ENCODE measurements around the gene MYF5.

The MYF5 gene

GRCh38 chr12:80707830-80708258 lies 8.9 kb upstream of the MYF5 start:
- no peak for DNase-seq (ENCODE audit: low read depth, low spot score)

- no peak for DNase-seq (ENCODE audit: low read depth, low spot score)
Observed at GRCh38 chr12:80708259-80708974, 8.3 kb upstream of the MYF5 start.

- no peak for DNase-seq (ENCODE audit: low read depth, low spot score)
Observed at GRCh38 chr12:80708975-80709328, 7.8 kb upstream of the MYF5 start.

- DNase-seq (ENCODE audit: low read depth, low spot score) = no peak
Observed at GRCh38 chr12:80709811-80710726, 6.6 kb upstream of the MYF5 start.

- DNase-seq (ENCODE audit: low read depth, low spot score) = no peak
Observed at GRCh38 chr12:80710727-80711449, 5.8 kb upstream of the MYF5 start.

GRCh38 chr12:80711866-80712265 lies 4.8 kb upstream of the MYF5 start:
- no peak for DNase-seq (ENCODE audit: low read depth, low spot score)

- DNase-seq (ENCODE audit: low read depth, low spot score) = no peak
Observed at GRCh38 chr12:80712866-80713265, 3.8 kb upstream of the MYF5 start.

GRCh38 chr12:80713419-80713818 lies 3.3 kb upstream of the MYF5 start:
- DNase-seq (ENCODE audit: low read depth, low spot score) = no peak

GRCh38 chr12:80714055-80714454 lies 2.7 kb upstream of the MYF5 start:
- no peak for DNase-seq (ENCODE audit: low read depth, low spot score)

GRCh38 chr12:80714846-80715245 lies 1.9 kb upstream of the MYF5 start:
- DNase-seq (ENCODE audit: low read depth, low spot score) = no peak

GRCh38 chr12:80715713-80716249 lies 931 bp upstream of the MYF5 start:
- no peak for DNase-seq (ENCODE audit: low read depth, low spot score)

GRCh38 chr12:80717856-80718255 lies 1.1 kb downstream of the MYF5 start:
- no peak for DNase-seq (ENCODE audit: low read depth, low spot score)

GRCh38 chr12:80720516-80720915 lies 3.8 kb downstream of the MYF5 start:
- no peak for DNase-seq (ENCODE audit: low read depth, low spot score)

GRCh38 chr12:80721326-80721725 lies 4.6 kb downstream of the MYF5 start:
- DNase-seq (ENCODE audit: low read depth, low spot score) = no peak

GRCh38 chr12:80745851-80746505 lies 29.3 kb downstream of the MYF5 start:
- DNase-seq (ENCODE audit: low read depth, low spot score) = no peak

- DNase-seq (ENCODE audit: low read depth, low spot score) = no peak
Observed at GRCh38 chr12:80747800-80748199, 31.1 kb downstream of the MYF5 start.

- no peak for DNase-seq (ENCODE audit: low read depth, low spot score)
Observed at GRCh38 chr12:80749456-80749855, 32.7 kb downstream of the MYF5 start.

- no peak for DNase-seq (ENCODE audit: low read depth, low spot score)
Observed at GRCh38 chr12:80752464-80752863, 35.8 kb downstream of the MYF5 start.

GRCh38 chr12:80754274-80754673 lies 37.6 kb downstream of the MYF5 start:
- no peak for DNase-seq (ENCODE audit: low read depth, low spot score)

- no peak for DNase-seq (ENCODE audit: low read depth, low spot score)
Observed at GRCh38 chr12:80756875-80757274, 40.2 kb downstream of the MYF5 start.

- no peak for DNase-seq (ENCODE audit: low read depth, low spot score)
Observed at GRCh38 chr12:80761838-80762237, 45.1 kb downstream of the MYF5 start.

Measured in brain pericyte (primary cell).